ENCODE results near the gene RBP5. TPM values are rescaled to one million over a fixed set of nuclear protein-coding genes. Genes with fewer than 3 reads are reported as not detected.

Gene RBP5
- total and polyA plus RNA-seq, 10 of the 15 experiments (the other 5 are each of a cell fraction or from before 2014, with no cell fraction given): 0.11 to 1.1 (median 0.31) TPM; not detected in 4

DNA sequence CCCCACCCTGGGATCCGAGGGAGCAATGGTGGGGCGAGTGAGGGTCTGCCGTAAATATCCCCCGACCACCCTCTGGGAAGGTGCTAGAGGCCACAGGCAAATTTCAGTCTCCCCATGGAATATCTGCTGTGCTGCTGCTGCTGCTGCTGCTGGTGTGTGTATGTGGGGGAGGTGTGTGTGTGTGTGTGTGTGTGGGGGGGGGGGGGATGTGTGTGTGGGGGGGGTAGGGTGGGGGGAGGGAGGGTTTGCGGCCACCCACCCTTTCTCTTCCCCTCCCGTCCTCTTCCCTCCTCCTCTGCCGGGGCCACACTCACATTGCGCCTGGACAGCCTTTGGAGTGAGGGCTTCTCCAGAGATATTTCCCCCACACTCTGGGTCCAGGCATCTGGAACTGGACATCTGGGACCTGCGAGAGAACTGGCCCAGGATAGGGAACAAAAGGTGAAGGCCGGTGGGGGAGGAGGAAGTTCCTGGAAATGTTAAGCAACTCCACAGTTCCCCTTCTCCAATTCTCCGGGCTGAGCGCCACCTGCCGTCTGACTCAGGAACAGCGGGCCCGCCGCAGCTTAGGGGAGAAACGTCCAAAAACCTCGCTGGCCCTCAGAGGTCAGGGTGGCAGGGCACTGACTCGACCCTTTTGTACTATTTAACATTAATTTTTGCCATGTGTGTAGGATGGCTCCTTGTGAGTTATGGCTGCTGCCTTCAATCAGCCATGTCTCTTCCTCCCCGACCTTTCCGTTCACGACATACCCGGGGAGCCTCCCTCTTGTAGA is 19.7 kb downstream of the RBP5 start, which contains the start of gene C1RL:
TSS of gene C1RL (minus strand) at position 419 of the 776 bp plus-strand sequence. CDS start at position 385, 34 bp downstream.
- RAD21 ChIA-PET (ENCODE audit: unreplicated experiment): interaction anchor here (0.6 to 7.6 kb wide), 15 partner anchors 15 to 258 kb away, joined by 3 to 89 read pairs (median 4); partner anchors contain the start of genes C12orf57, CDCA3, LPCAT3 and RNU7-1
- H2AFZ ChIP-seq (ENCODE audit: control insufficient read depth, low read depth, low read length): peak within 1 kb of the TSS; percentile 93
- peaks cover 0 to 7% of the 10 kb centered on the region in 2 experiments; a peak in 2 of 4 replicates for H3K36me3 ChIP-seq (ENCODE audit: control insufficient read depth in 2 of 2, insufficient read depth in 2 of 2, low read length in 1 of 2)
- no peak for DNase-seq (ENCODE audit: low read depth, low spot score)
- peaks cover 12% of the 10 kb centered on the region for H3K4me1 ChIP-seq (ENCODE audit: control insufficient read depth, insufficient read depth, low read length)
- peak; percentile 89 for FAIRE-seq
- SMC1A ChIA-PET (ENCODE audit: uncharacterized antibody, unreplicated experiment): interaction anchor here (0.8 to 3.5 kb wide), 14 partner anchors 13 to 257 kb away, joined by 3 to 37 read pairs (median 5); partner anchors contain the start of genes C12orf57, LPCAT3, RNU7-1 and USP5
- H3K79me2 ChIP-seq (ENCODE audit: control insufficient read depth, insufficient read depth, low read length): peaks cover 33% of the 10 kb centered on the region
- intact Hi-C loops (cut with micrococcal nuclease; ENCODE audit: unreplicated experiment): loop anchor here (2.0 kb wide), 1 partner anchor 164 kb away; the partner anchor contains the start of gene C12orf57
- in situ Hi-C loops (cut with MboI): no loop called here
- BruUV-seq (replicated peaks): TSS peak; percentile 64
- CTCF ChIA-PET: interaction anchor here (0.6 to 7.7 kb wide), 32 partner anchors 10 to 765 kb away, joined by 3 to 61 read pairs (median 4); partner anchors contain the start of genes ATN1, C12orf57, C1R and CDCA3
- peak within 1 kb of the TSS; percentile 100 for H3K9ac ChIP-seq (ENCODE audit: control insufficient read depth, insufficient read depth, low read length)
- H4K20me1 ChIP-seq (ENCODE audit: control insufficient read depth, insufficient read depth): no peaks in the 10 kb centered on the region
- peak; percentile 68 for ATAC-seq
- H3K27me3 ChIP-seq (replicated peaks in 1 of 2; ENCODE audit: control insufficient read depth in 2 of 2, insufficient read depth in 2 of 2, low read length in 1 of 2): no peaks in the 10 kb centered on the region
- peak within 1 kb of the TSS; percentile 91 for H3K4me2 ChIP-seq (ENCODE audit: control insufficient read depth, insufficient read depth)
- peaks cover 6% of the 10 kb centered on the region for H3K9me3 ChIP-seq (replicated peaks; ENCODE audit: control insufficient read depth, insufficient read depth, low read length)
- WGBS (ENCODE audit: insufficient coverage, insufficient replicate concordance, low lambda C conversion rate, missing lambda C conversion rate): 8% methylated on average over 21 of the region's 23 CpGs
- peak within 1 kb of the TSS; percentile 99 for H3K27ac ChIP-seq (ENCODE audit: control insufficient read depth, insufficient read depth)
- POLR2A ChIA-PET: interaction anchor here (0.6 to 7.2 kb wide), 10 partner anchors 10 to 257 kb away, joined by 3 to 55 read pairs (median 4); partner anchors contain the start of genes C12orf57, CDCA3, CLSTN3 and LPCAT3
- peak within 1 kb of the TSS; percentile 96 for H3K4me3 ChIP-seq
- peak; percentile 81; the same call in 1 of the 2 replicates for TF ChIP-seq SMARCA5 (IDR thresholded peaks at IDR 0.05)
- 0 out of 2 replicates have a peak, but pooled peaks have one; percentile 18 for TF ChIP-seq MEF2A (IDR thresholded peaks at IDR 0.05; ENCODE audit: insufficient read depth, low read depth, low read length)
- peak; percentile 88; the same call in 1 of the 2 replicates for TF ChIP-seq STAT3 (IDR thresholded peaks at IDR 0.05; ENCODE audit: low read depth, low read length)
- 0 out of 4 replicates have a peak, but pooled peaks of 1 of the 2 experiments have one; percentile 14 for TF ChIP-seq EP300 (IDR thresholded peaks at IDR 0.05; ENCODE audit: borderline replicate concordance in 1 of 2, control insufficient read depth in 1 of 2, low read depth in 2 of 2, low read length in 2 of 2)
- TF ChIP-seq ETV6 (conservative IDR thresholded peaks at IDR 0.05 in 1 of 2, IDR thresholded peaks at IDR 0.05 in 1 of 2; ENCODE audit: borderline replicate concordance in 1 of 2, low read depth in 1 of 2): peak in 1 of 2 experiments; percentile 67; a peak in 2 of 4 replicates
- TF ChIP-seq CEBPB (IDR thresholded peaks at IDR 0.05; ENCODE audit: borderline replicate concordance in 1 of 2, low read depth in 2 of 2, low read length in 2 of 2): peak in 1 of 2 experiments; percentile 72; a peak in 2 of 4 replicates
- TF ChIP-seq RB1 (IDR thresholded peaks at IDR 0.05; ENCODE audit: borderline replicate concordance): no peak; the same call in 1 of the 2 replicates
- TF ChIP-seq, protein P1, sequence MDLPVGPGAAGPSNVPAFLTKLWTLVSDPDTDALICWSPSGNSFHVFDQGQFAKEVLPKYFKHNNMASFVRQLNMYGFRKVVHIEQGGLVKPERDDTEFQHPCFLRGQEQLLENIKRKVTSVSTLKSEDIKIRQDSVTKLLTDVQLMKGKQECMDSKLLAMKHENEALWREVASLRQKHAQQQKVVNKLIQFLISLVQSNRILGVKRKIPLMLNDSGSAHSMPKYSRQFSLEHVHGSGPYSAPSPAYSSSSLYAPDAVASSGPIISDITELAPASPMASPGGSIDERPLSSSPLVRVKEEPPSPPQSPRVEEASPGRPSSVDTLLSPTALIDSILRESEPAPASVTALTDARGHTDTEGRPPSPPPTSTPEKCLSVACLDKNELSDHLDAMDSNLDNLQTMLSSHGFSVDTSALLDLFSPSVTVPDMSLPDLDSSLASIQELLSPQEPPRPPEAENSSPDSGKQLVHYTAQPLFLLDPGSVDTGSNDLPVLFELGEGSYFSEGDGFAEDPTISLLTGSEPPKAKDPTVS (IDR thresholded peaks at IDR 0.05; ENCODE audit: low read depth, low read length): no peak
- TF ChIP-seq MXI1 (IDR thresholded peaks at IDR 0.05; ENCODE audit: low read depth, low read length): peak; percentile 29; the same call in 1 of the 2 replicates
- 0 out of 2 replicates have a peak, but pooled peaks have one; percentile 24 for TF ChIP-seq MTA3 (IDR thresholded peaks at IDR 0.05; ENCODE audit: borderline replicate concordance, low read length)
- peak; percentile 20; the same call in 1 of the 3 replicates for TF ChIP-seq POU2F2 (IDR thresholded peaks at IDR 0.05; ENCODE audit: borderline replicate concordance, low read depth, low read length)
- TF ChIP-seq TAF1 (IDR thresholded peaks at IDR 0.05; ENCODE audit: borderline replicate concordance, low read depth, low read length): 0 out of 2 replicates have a peak, but pooled peaks have one; percentile 27
- TF ChIP-seq IKZF1 (conservative IDR thresholded peaks at IDR 0.05): peak; percentile 81; the same call in 1 of the 2 replicates
- peak; percentile 73; the same call in 1 of the 2 replicates for TF ChIP-seq YY1 (IDR thresholded peaks at IDR 0.05; ENCODE audit: low read depth, low read length)
- TF ChIP-seq, protein P2, sequence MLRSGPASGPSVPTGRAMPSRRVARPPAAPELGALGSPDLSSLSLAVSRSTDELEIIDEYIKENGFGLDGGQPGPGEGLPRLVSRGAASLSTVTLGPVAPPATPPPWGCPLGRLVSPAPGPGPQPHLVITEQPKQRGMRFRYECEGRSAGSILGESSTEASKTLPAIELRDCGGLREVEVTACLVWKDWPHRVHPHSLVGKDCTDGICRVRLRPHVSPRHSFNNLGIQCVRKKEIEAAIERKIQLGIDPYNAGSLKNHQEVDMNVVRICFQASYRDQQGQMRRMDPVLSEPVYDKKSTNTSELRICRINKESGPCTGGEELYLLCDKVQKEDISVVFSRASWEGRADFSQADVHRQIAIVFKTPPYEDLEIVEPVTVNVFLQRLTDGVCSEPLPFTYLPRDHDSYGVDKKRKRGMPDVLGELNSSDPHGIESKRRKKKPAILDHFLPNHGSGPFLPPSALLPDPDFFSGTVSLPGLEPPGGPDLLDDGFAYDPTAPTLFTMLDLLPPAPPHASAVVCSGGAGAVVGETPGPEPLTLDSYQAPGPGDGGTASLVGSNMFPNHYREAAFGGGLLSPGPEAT (IDR thresholded peaks at IDR 0.05; ENCODE audit: low read depth): peak; percentile 58; the same call in 1 of the 2 replicates
